Measurements from ENCODE around the gene RELB.

The RELB gene

GRCh38 chr19:45023048-45023447 lies 21.8 kb downstream of the RELB start:
- no peak for DNase-seq

- no peak for DNase-seq
Measured at GRCh38 chr19:45025264-45025663, 24.0 kb downstream of the RELB start.

- DNase-seq, result no peak
Measured at GRCh38 chr19:45027371-45027770, 26.1 kb downstream of the RELB start.

GRCh38 chr19:45030825-45031224 lies 29.6 kb downstream of the RELB start:
- DNase-seq, result no peak

- DNase-seq, result no peak
Measured at GRCh38 chr19:45032421-45032820, 31.2 kb downstream of the RELB start.

GRCh38 chr19:45035755-45036154 lies 34.5 kb downstream of the RELB start:
- no peak for DNase-seq

GRCh38 chr19:45037393-45038169 lies 36.3 kb downstream of the RELB start:
- DNase-seq, result no peak

GRCh38 chr19:45038931-45039893 lies 37.9 kb downstream of the RELB start, which contains the start of gene CLASRP:
CLASRP (plus strand) TSS chr19:45039045; CDS start chr19:45040213, 1,168 bp downstream.
- peak; percentile 91 for DNase-seq

GRCh38 chr19:45040059-45040771 lies 39.0 kb downstream of the RELB start:
- DNase-seq, result no peak

GRCh38 chr19:45041125-45041524 lies 39.9 kb downstream of the RELB start:
- DNase-seq, result no peak

GRCh38 chr19:45045671-45046353 lies 44.5 kb downstream of the RELB start:
- no peak for DNase-seq

- no peak for DNase-seq
Measured at GRCh38 chr19:45046355-45046754, 45.1 kb downstream of the RELB start.

- DNase-seq, result no peak
Measured at GRCh38 chr19:45047188-45047797, 46.0 kb downstream of the RELB start.

GRCh38 chr19:45049073-45049736 lies 47.9 kb downstream of the RELB start:
- DNase-seq, result no peak

- DNase-seq, result no peak
Measured at GRCh38 chr19:45050036-45050435, 48.8 kb downstream of the RELB start.

GRCh38 chr19:45051929-45052579 lies 50.8 kb downstream of the RELB start:
- no peak for DNase-seq

GRCh38 chr19:45056831-45057230 lies 55.6 kb downstream of the RELB start:
- no peak for DNase-seq

- no peak for DNase-seq
Measured at GRCh38 chr19:45057444-45057843, 56.2 kb downstream of the RELB start.

- no peak for DNase-seq
Measured at GRCh38 chr19:45058622-45059159, 57.4 kb downstream of the RELB start.

GRCh38 chr19:45059258-45059965 lies 58.1 kb downstream of the RELB start:
- DNase-seq, result peak; percentile 63
